GM23338 (cell line): ENCODE results near the gene HOXA11. TPM values are rescaled to one million over a fixed set of nuclear protein-coding genes. Genes with fewer than 3 reads are reported as not detected.

ENCODE experiments used
- ATAC-seq: fragments of 200-7000 bp; cut with Tn5 transposase; 3 replicates; pipeline ENCODE4 v1.9.1; 2020
- DNase-seq: peaks from one replicate; pipeline ENCODE4 v3.0.0-alpha.2; 2015; ENCODE audit warnings: low spot score
- H2AFZ ChIP-seq: fragments of 200-600 bp; sonication (generic); 2 replicates; pipeline ENCODE4 v1.8.0; 2016; ENCODE audit warnings: antibody characterized with exemption, mild to moderate bottlenecking, moderate library complexity
- H3F3A ChIP-seq: fragments of 200-600 bp; sonication (generic); replicated peaks from 2 replicates; pipeline ENCODE4 v1.8.0; 2017; ENCODE audit warnings: antibody characterized with exemption, mixed run types, low read depth
- H3K27ac ChIP-seq: fragments of 200-600 bp; sonication (generic); 2 replicates; pipeline ENCODE4 v1.6.1; 2016; ENCODE audit warnings: low read depth
- H3K27me3 ChIP-seq: fragments of 200-600 bp; sonication (generic); 2 replicates; pipeline ENCODE4 v1.8.0; 2016; ENCODE audit warnings: mild to moderate bottlenecking, mixed run types, moderate library complexity; ENCODE audit not compliant: insufficient read depth
- H3K36me3 ChIP-seq: fragments of 200-600 bp; sonication (generic); 2 replicates; pipeline ENCODE4 v1.8.0; 2016; ENCODE audit warnings: mild to moderate bottlenecking; ENCODE audit not compliant: insufficient read depth
- H3K4me1 ChIP-seq: fragments of 200-600 bp; sonication (generic); 2 replicates; pipeline ENCODE4 v1.8.0; 2016; ENCODE audit warnings: mild to moderate bottlenecking, moderate library complexity; ENCODE audit not compliant: insufficient read depth
- H3K4me2 ChIP-seq: fragments of 200-600 bp; sonication (generic); 2 replicates; pipeline ENCODE4 v1.7.1; 2017; ENCODE audit warnings: mixed run types
- H3K4me3 ChIP-seq: fragments of 200-600 bp; sonication (generic); 2 replicates; pipeline ENCODE4 v1.6.1; 2016; ENCODE audit warnings: mixed run types
- H3K79me2 ChIP-seq: fragments of 200-600 bp; sonication (generic); replicated peaks from 2 replicates; pipeline ENCODE4 v1.8.0; 2017; ENCODE audit warnings: mild to moderate bottlenecking; ENCODE audit not compliant: insufficient read depth
- H3K9me2 ChIP-seq: fragments of 200-600 bp; sonication (generic); 2 replicates; pipeline ENCODE4 v1.8.0; 2017; ENCODE audit not compliant: insufficient read depth
- H4K20me1 ChIP-seq: fragments of 200-600 bp; sonication (generic); replicated peaks from 2 replicates; pipeline ENCODE4 v1.8.0; 2017; ENCODE audit warnings: mild to moderate bottlenecking; ENCODE audit not compliant: insufficient read depth
- H3K27ac Mint-ChIP-seq: 2 replicates; pipeline ENCODE4 v1.8.0; 2020; ENCODE audit warnings: inconsistent platforms, mild to moderate bottlenecking, moderate library complexity, mixed read lengths
- H3K27me3 Mint-ChIP-seq: 3 replicates; pipeline ENCODE4 v1.8.0; 2022; ENCODE audit warnings: low read depth, mild to moderate bottlenecking, moderate library complexity, mixed read lengths, inconsistent platforms; ENCODE audit not compliant: insufficient read depth, poor library complexity
- H3K36me3 Mint-ChIP-seq: 3 replicates; pipeline ENCODE4 v1.8.0; 2021; ENCODE audit warnings: low read depth, mild to moderate bottlenecking, inconsistent platforms, moderate library complexity, mixed read lengths
- H3K4me1 Mint-ChIP-seq: 3 replicates; pipeline ENCODE4 v1.8.0; 2020; ENCODE audit warnings: mild to moderate bottlenecking, inconsistent platforms, mixed read lengths
- H3K4me3 Mint-ChIP-seq: 3 replicates; pipeline ENCODE4 v1.8.0; 2021; ENCODE audit warnings: moderate library complexity, mild to moderate bottlenecking, inconsistent platforms, mixed read lengths
- H3K9me3 Mint-ChIP-seq: 3 replicates; pipeline ENCODE4 v1.8.0; 2020; ENCODE audit warnings: moderate library complexity, mild to moderate bottlenecking, inconsistent platforms, mixed read lengths
- CREB1 ChIP-seq: fragments of 250-450 bp; sonication (Bioruptor Pico); IDR thresholded peaks from 2 replicates; pipeline ENCODE4 v1.5.0; 2020; ENCODE audit warnings: low read depth, mild to moderate bottlenecking, moderate library complexity
- EZH2 ChIP-seq: fragments of 200-600 bp; sonication (generic); IDR thresholded peaks from one replicate; pipeline ENCODE4 v1.8.0; 2017; ENCODE audit warnings: antibody characterized with exemption, mild to moderate bottlenecking, low read depth; ENCODE audit not compliant: unreplicated experiment
- EZH2phosphoT487 ChIP-seq: fragments of 200-600 bp; sonication (generic); IDR thresholded peaks from one replicate; pipeline ENCODE4 v1.8.1; 2018; ENCODE audit warnings: antibody characterized with exemption; ENCODE audit not compliant: unreplicated experiment
- JUNB ChIP-seq: IDR thresholded peaks from one replicate; pipeline ENCODE4 v1.6.1; 2016; ENCODE audit warnings: antibody characterized with exemption; ENCODE audit not compliant: unreplicated experiment
- NANOG ChIP-seq: IDR thresholded peaks from 2 replicates; pipeline ENCODE4 v1.6.1; 2016; ENCODE audit warnings: antibody characterized with exemption, borderline replicate concordance
- POLR2AphosphoS5 ChIP-seq: IDR thresholded peaks from 2 replicates; pipeline ENCODE4 v1.6.1; 2016; ENCODE audit warnings: antibody characterized with exemption, low read depth
- REST ChIP-seq: IDR thresholded peaks from one replicate; pipeline ENCODE4 v1.6.1; 2018; ENCODE audit warnings: antibody characterized with exemption; ENCODE audit not compliant: unreplicated experiment
- STAT1 ChIP-seq: IDR thresholded peaks from one replicate; pipeline ENCODE4 v1.6.1; 2016; ENCODE audit warnings: antibody characterized with exemption; ENCODE audit not compliant: unreplicated experiment
- ZNF114 ChIP-seq: fragments of 250-450 bp; sonication (Bioruptor Pico); IDR thresholded peaks from 2 replicates; pipeline ENCODE4 v1.5.0; 2020; ENCODE audit warnings: mild to moderate bottlenecking, moderate library complexity
- ZNF331 ChIP-seq: fragments of 250-450 bp; sonication (Bioruptor Pico); IDR thresholded peaks from 2 replicates; pipeline ENCODE4 v1.5.0; 2020; ENCODE audit warnings: low read depth, mild to moderate bottlenecking, moderate library complexity
- ZNF462 ChIP-seq: fragments of 250-450 bp; sonication (Bioruptor Pico); IDR thresholded peaks from 2 replicates; pipeline ENCODE4 v1.5.0; 2020; ENCODE audit warnings: mild to moderate bottlenecking, moderate library complexity
- polyA plus RNA-seq: library from polyadenylated mRNA; unstranded; fragments of >200 nt; fragmentation: Nextera tagmentation; extraction: Ambion mirVana; gene quantifications from 2 replicates; pipeline ENCODE4 v1.2.1, GENCODE V29; 2016
- total RNA-seq: library from RNA; depleted of rRNA; stranded (reverse); fragments of >200 nt; shearing (Covaris generic); gene quantifications from 2 replicates; pipeline ENCODE4 v1.2.3, GENCODE V29; 2014
- TF ChIP-seq, protein P1 (sequence below): IDR thresholded peaks from 2 replicates; pipeline ENCODE4 v1.6.1; 2016; ENCODE audit warnings: antibody characterized with exemption
- TF ChIP-seq, protein P2 (sequence below), 2 experiments: fragments of 200-600 bp in 1 of 2; sonication (generic) in 1 of 2; conservative IDR thresholded peaks; 2 replicates each; pipeline versions ENCODE4 v1.5.1 to v1.6.1; 2016 to 2017; ENCODE audit warnings: antibody characterized with exemption in 2 of 2, low read depth in 2 of 2, mild to moderate bottlenecking in 2 of 2, moderate library complexity in 1 of 2

The HOXA11 gene
- total and polyA plus RNA-seq, 2 experiments from 2014 or later: not detected

GRCh38 chr7:27208998-27209397 lies 24.0 kb upstream of the HOXA11 start:
- ATAC-seq (no peak), DNase-seq (no peak)
- Mint-ChIP-seq H3K4me3 (no peak overlapping the region), H3K27ac (no peak overlapping the region), H3K36me3 (no peaks in the 10 kb centered on the region), H3K9me3 (no peaks in the 10 kb centered on the region; the same call in 2 of the 3 replicates), H3K4me1 (peaks cover 14% of the 10 kb centered on the region), H3K27me3 (peaks cover 100% of the 10 kb centered on the region)
- TF ChIP-seq POLR2AphosphoS5: no peak
- TF ChIP-seq, protein P1, sequence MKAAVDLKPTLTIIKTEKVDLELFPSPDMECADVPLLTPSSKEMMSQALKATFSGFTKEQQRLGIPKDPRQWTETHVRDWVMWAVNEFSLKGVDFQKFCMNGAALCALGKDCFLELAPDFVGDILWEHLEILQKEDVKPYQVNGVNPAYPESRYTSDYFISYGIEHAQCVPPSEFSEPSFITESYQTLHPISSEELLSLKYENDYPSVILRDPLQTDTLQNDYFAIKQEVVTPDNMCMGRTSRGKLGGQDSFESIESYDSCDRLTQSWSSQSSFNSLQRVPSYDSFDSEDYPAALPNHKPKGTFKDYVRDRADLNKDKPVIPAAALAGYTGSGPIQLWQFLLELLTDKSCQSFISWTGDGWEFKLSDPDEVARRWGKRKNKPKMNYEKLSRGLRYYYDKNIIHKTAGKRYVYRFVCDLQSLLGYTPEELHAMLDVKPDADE: no peak
- TF ChIP-seq ZNF114 (CRISPR knock-in tag): no peak
- TF ChIP-seq EZH2phosphoT487: no peak
- TF ChIP-seq ZNF331 (CRISPR knock-in tag): no peak
- TF ChIP-seq REST: no peak
- TF ChIP-seq ZNF462: no peak
- TF ChIP-seq JUNB: no peak
- no peak for TF ChIP-seq NANOG
- TF ChIP-seq CREB1: no peak
- TF ChIP-seq EZH2: no peak
- TF ChIP-seq, protein P2, sequence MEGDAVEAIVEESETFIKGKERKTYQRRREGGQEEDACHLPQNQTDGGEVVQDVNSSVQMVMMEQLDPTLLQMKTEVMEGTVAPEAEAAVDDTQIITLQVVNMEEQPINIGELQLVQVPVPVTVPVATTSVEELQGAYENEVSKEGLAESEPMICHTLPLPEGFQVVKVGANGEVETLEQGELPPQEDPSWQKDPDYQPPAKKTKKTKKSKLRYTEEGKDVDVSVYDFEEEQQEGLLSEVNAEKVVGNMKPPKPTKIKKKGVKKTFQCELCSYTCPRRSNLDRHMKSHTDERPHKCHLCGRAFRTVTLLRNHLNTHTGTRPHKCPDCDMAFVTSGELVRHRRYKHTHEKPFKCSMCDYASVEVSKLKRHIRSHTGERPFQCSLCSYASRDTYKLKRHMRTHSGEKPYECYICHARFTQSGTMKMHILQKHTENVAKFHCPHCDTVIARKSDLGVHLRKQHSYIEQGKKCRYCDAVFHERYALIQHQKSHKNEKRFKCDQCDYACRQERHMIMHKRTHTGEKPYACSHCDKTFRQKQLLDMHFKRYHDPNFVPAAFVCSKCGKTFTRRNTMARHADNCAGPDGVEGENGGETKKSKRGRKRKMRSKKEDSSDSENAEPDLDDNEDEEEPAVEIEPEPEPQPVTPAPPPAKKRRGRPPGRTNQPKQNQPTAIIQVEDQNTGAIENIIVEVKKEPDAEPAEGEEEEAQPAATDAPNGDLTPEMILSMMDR (conservative IDR thresholded peaks at IDR 0.05; ENCODE audit: low read depth in 2 of 2): no peak
- TF ChIP-seq STAT1: no peak
- H3K4me2 ChIP-seq: no peak overlapping the region
- no peaks in the 10 kb centered on the region for H3K9me2 ChIP-seq
- no peak overlapping the region for H3K4me3 ChIP-seq
- H4K20me1 ChIP-seq: peaks cover 50% of the 10 kb centered on the region
- H3K36me3 ChIP-seq: no peaks in the 10 kb centered on the region
- no peaks in the 10 kb centered on the region for H3K79me2 ChIP-seq
- H3K4me1 ChIP-seq: peaks cover 33% of the 10 kb centered on the region
- peaks cover 100% of the 10 kb centered on the region for H3K27me3 ChIP-seq
- H3K27ac ChIP-seq: no peak overlapping the region
- H2AFZ ChIP-seq: no peak overlapping the region
- H3F3A ChIP-seq: peaks cover 46% of the 10 kb centered on the region
